IPS DF 6.9 (cell line): Measurements from ENCODE around the gene ELP5.

Experiments used
- DNase-seq: peaks from one replicate; pipeline ENCODE4 v3.0.0-alpha.2; 2013; ENCODE audit warnings: low read depth, low spot score
- H3K27ac ChIP-seq: one replicate; pipeline ENCODE4 v1.5.1; 2013; ENCODE audit warnings: low read length, control low read depth
- H3K27me3 ChIP-seq: 2 replicates; pipeline ENCODE4 v1.6.1; 2013; ENCODE audit warnings: mild to moderate bottlenecking, low read length; ENCODE audit not compliant: control insufficient read depth, insufficient read depth
- H3K36me3 ChIP-seq: 2 replicates; pipeline ENCODE4 v1.6.1; 2013; ENCODE audit warnings: low read length; ENCODE audit not compliant: control insufficient read depth, insufficient read depth
- H3K4me1 ChIP-seq: 2 replicates; pipeline ENCODE4 v1.6.1; 2013; ENCODE audit warnings: low read length; ENCODE audit not compliant: control insufficient read depth, insufficient read depth
- H3K4me3 ChIP-seq: 2 replicates; pipeline ENCODE4 v1.5.1; 2013; ENCODE audit warnings: mild to moderate bottlenecking, low read length
- H3K9me3 ChIP-seq: 2 replicates; pipeline ENCODE4 v1.6.1; 2013; ENCODE audit warnings: low read length, inconsistent platforms; ENCODE audit not compliant: control insufficient read depth, insufficient read depth
- WGBS: extraction: QIAGEN DNeasy Blood & Tissue Kit; methylation state at CpG from one replicate; pipeline ENCODE4 v1.1.7; 2013; ENCODE audit warnings: mixed read lengths, missing lambda C conversion rate; ENCODE audit not compliant: insufficient read length, insufficient coverage; 5-methylcytosine and 5-hydroxymethylcytosine counted together

ELP5 gene

GRCh38 chr17:7213895-7214299 is 38.1 kb upstream of the ELP5 start:
- H3K27ac ChIP-seq = no peak overlapping the region
- H3K4me1 ChIP-seq = peaks cover 6% of the 10 kb centered on the region
- no peaks in the 10 kb centered on the region for H3K36me3 ChIP-seq
- WGBS = no CpG with 5 or more reads among the region's 15 CpGs
- DNase-seq = peak; percentile 98
- H3K4me3 ChIP-seq = peak overlapping the region; percentile 34; the same call in 1 of the 2 replicates
- no peaks in the 10 kb centered on the region for H3K27me3 ChIP-seq
- no peaks in the 10 kb centered on the region for H3K9me3 ChIP-seq

- WGBS = no CpG with 5 or more reads among the region's 45 CpGs
- H3K9me3 ChIP-seq = no peaks in the 10 kb centered on the region
- DNase-seq = peak; percentile 99
- H3K36me3 ChIP-seq = no peaks in the 10 kb centered on the region
- peaks cover 3% of the 10 kb centered on the region for H3K4me1 ChIP-seq
- no peak overlapping the region for H3K27ac ChIP-seq
- H3K4me3 ChIP-seq = peak overlapping the region; percentile 34; the same call in 1 of the 2 replicates
- no peaks in the 10 kb centered on the region for H3K27me3 ChIP-seq
Measured at GRCh38 chr17:7214300-7215135, 37.5 kb upstream of the ELP5 start.

- no peak overlapping the region; the same call in 1 of the 2 replicates for H3K4me3 ChIP-seq
- WGBS = no CpG with 5 or more reads among the region's 9 CpGs
- H3K4me1 ChIP-seq = peaks cover 3% of the 10 kb centered on the region
Measured at GRCh38 chr17:7215136-7215638, 36.8 kb upstream of the ELP5 start.

GRCh38 chr17:7215652-7216180 is 36.3 kb upstream of the ELP5 start:
- Histone ChIP-seq H3K4me1 (peaks cover 3% of the 10 kb centered on the region), H3K27ac (no peak overlapping the region), H3K36me3 (no peaks in the 10 kb centered on the region), H3K9me3 (no peaks in the 10 kb centered on the region), H3K27me3 (no peaks in the 10 kb centered on the region), H3K4me3 (peak overlapping the region; percentile 13; the same call in 1 of the 2 replicates)
- no peak for DNase-seq
- WGBS = no CpG with 5 or more reads among the region's 10 CpGs

More at GRCh38 chr17:7215136-7215638, 36.8 kb upstream of the ELP5 start:
- Histone ChIP-seq H3K27ac (no peak overlapping the region), H3K36me3 (no peaks in the 10 kb centered on the region), H3K9me3 (no peaks in the 10 kb centered on the region), H3K27me3 (no peaks in the 10 kb centered on the region)
- DNase-seq = peak; percentile 90

- H3K4me1 ChIP-seq = peaks cover 3% of the 10 kb centered on the region
- H3K9me3 ChIP-seq = no peaks in the 10 kb centered on the region
- H3K4me3 ChIP-seq = peak overlapping the region; percentile 35; the same call in 1 of the 2 replicates
Measured at GRCh38 chr17:7216242-7217112, 35.5 kb upstream of the ELP5 start.

GRCh38 chr17:7217113-7217987 is 34.7 kb upstream of the ELP5 start:
- Histone ChIP-seq H3K9me3 (no peaks in the 10 kb centered on the region), H3K4me1 (peaks cover 3% of the 10 kb centered on the region), H3K27me3 (no peaks in the 10 kb centered on the region), H3K4me3 (peak overlapping the region; percentile 35; the same call in 1 of the 2 replicates), H3K27ac (no peak overlapping the region), H3K36me3 (peaks cover 7% of the 10 kb centered on the region; the same call in 1 of the 2 replicates)
- WGBS = no CpG with 5 or more reads among the region's 32 CpGs
- DNase-seq = no peak

More at GRCh38 chr17:7216242-7217112, 35.5 kb upstream of the ELP5 start:
- no peak overlapping the region for H3K27ac ChIP-seq
- 0 out of 2 replicates have a peak, but pooled peaks cover 3% of the 10 kb centered on the region for H3K36me3 ChIP-seq
- no CpG with 5 or more reads among the region's 7 CpGs for WGBS
- H3K27me3 ChIP-seq = no peaks in the 10 kb centered on the region
- DNase-seq = no peak

- peaks cover 13% of the 10 kb centered on the region; the same call in 1 of the 2 replicates for H3K36me3 ChIP-seq
- no peaks in the 10 kb centered on the region for H3K9me3 ChIP-seq
- no peak overlapping the region for H3K4me3 ChIP-seq
- WGBS = no CpG with 5 or more reads among the region's 6 CpGs
- no peak overlapping the region for H3K27ac ChIP-seq
- no peaks in the 10 kb centered on the region for H3K27me3 ChIP-seq
- peaks cover 3% of the 10 kb centered on the region for H3K4me1 ChIP-seq
- DNase-seq = no peak
Measured at GRCh38 chr17:7218166-7218565, 33.8 kb upstream of the ELP5 start.

GRCh38 chr17:7218758-7219157 is 33.3 kb upstream of the ELP5 start:
- peaks cover 3% of the 10 kb centered on the region for H3K4me1 ChIP-seq
- H3K4me3 ChIP-seq = no peak overlapping the region
- DNase-seq = no peak
- no peaks in the 10 kb centered on the region for H3K9me3 ChIP-seq
- H3K27ac ChIP-seq = no peak overlapping the region
- no peaks in the 10 kb centered on the region for H3K27me3 ChIP-seq
- WGBS = no CpG with 5 or more reads among the region's 6 CpGs
- peaks cover 19% of the 10 kb centered on the region for H3K36me3 ChIP-seq

GRCh38 chr17:7219229-7219811 is 32.7 kb upstream of the ELP5 start:
- DNase-seq = no peak
- H3K4me1 ChIP-seq = peaks cover 3% of the 10 kb centered on the region
- H3K36me3 ChIP-seq = peaks cover 25% of the 10 kb centered on the region
- peak overlapping the region; percentile 71; the same call in 1 of the 2 replicates for H3K4me3 ChIP-seq
- no peak overlapping the region for H3K27ac ChIP-seq
- no peaks in the 10 kb centered on the region for H3K27me3 ChIP-seq
- WGBS = no CpG with 5 or more reads among the region's 12 CpGs
- no peaks in the 10 kb centered on the region for H3K9me3 ChIP-seq
